Measurements from ENCODE around the gene CRABP1. TPM values are rescaled to one million over a fixed set of nuclear protein-coding genes. Genes with fewer than 3 reads are reported as not detected.
"Not testable (repeated sequence)": the region's sequence is repeated elsewhere in the genome, so short reads cannot be mapped to it uniquely, and the experiment has no call there.

CRABP1 gene
- total RNA-seq, 1 donor from 2014 or later = not detected

DNA sequence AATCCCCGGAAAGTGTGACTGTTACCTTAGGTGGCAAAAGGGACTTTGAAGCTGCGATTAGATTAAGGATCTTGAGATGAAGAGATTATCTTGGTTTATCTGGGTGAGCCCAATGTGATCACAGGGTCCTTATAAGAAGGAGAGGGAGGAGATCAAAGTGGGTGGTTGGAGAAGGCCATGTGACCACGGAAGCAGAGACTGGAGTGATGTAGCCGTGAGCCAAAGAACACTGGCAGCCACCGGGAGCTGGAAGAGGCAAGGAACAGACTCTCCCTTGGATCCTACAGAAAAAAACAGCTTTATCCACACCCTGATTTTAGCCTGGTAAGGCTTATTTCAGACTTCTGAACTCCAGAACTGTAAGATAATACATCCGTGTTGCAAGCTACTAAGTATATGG, 29.9 kb downstream of the CRABP1 start:
- no peak overlapping the region for H3K4me3 ChIP-seq (ENCODE audit: low read depth, low read length)
- TF ChIP-seq, protein P1, sequence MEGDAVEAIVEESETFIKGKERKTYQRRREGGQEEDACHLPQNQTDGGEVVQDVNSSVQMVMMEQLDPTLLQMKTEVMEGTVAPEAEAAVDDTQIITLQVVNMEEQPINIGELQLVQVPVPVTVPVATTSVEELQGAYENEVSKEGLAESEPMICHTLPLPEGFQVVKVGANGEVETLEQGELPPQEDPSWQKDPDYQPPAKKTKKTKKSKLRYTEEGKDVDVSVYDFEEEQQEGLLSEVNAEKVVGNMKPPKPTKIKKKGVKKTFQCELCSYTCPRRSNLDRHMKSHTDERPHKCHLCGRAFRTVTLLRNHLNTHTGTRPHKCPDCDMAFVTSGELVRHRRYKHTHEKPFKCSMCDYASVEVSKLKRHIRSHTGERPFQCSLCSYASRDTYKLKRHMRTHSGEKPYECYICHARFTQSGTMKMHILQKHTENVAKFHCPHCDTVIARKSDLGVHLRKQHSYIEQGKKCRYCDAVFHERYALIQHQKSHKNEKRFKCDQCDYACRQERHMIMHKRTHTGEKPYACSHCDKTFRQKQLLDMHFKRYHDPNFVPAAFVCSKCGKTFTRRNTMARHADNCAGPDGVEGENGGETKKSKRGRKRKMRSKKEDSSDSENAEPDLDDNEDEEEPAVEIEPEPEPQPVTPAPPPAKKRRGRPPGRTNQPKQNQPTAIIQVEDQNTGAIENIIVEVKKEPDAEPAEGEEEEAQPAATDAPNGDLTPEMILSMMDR (conservative IDR thresholded peaks at IDR 0.05; ENCODE audit: low read depth, low read length) = no peak
- DNase-seq (ENCODE audit: low read depth) = no peak

DNA sequence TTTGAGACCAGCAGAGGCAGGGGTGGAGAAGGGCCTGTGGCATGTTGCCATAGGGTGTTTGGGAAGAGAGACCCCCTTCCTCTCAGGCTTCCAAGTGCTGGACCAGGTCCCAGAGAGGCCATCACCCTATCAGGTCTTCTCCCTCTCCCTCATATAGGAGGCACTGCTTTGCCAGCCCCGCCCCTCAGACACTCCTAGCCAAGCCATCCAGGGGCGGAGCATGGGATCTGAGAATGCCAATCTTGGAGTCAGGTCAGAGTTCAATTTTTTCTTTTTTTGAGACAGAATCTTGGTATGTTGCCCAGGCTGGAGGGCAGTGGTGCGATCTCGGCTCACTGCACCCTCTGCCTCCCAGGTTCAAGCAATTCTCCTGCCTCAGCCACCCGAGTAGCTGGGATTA, 32.7 kb downstream of the CRABP1 start:
- no peak for DNase-seq (ENCODE audit: low read depth)
- no peak overlapping the region for H3K4me3 ChIP-seq (ENCODE audit: low read depth, low read length)
- TF ChIP-seq, protein P1 (conservative IDR thresholded peaks at IDR 0.05; ENCODE audit: low read depth, low read length) = no peak

DNA sequence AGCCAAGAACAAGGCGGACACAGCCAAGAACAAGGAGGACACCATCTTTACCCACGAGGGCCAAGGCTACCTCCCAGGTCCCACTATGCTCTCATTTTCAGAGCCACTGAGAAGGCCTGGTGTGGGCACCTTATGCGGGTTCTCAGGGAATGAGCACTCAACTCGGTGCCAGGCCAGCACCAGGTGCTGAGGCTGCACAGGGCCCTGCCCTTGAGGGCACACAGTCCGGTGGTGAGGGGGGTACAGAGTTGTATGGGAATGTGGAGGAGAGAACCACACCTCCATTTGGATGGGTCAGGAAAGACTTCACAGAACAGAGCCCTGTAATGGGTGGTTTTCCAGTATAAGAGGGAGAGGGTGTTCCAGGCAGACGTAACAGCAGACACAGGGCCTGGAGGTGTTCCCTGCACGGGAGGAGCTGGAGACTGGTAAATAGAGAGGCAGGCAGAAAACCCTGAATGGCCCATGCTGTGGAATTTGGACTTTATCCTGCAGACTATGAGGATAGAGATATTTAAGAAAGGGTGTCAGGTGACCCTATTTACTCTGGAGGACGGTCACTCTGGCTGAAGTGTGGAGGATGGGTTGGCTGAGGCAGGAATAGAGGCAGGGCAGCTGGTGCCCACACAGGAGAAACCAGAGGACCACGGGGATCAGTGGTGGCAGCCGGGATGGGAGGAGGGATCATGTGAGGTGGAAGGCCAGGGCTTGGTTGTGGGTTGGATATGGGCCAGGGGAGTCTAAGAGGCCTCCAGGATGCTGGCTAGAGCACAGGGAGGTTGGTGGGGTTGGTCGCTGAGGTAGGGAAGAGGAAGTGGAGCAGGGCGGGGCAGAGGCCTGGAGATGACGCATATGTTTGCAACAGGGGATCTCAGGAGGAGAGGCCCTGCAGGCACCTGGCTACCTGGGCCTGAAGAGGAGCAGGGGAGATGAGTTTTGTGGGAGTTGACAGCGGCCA, 34.6 kb downstream of the CRABP1 start:
- DNase-seq (ENCODE audit: low read depth) = no peak
- H3K4me3 ChIP-seq (ENCODE audit: low read depth, low read length) = no peak overlapping the region
- TF ChIP-seq, protein P1 (conservative IDR thresholded peaks at IDR 0.05; ENCODE audit: low read depth, low read length) = no peak

DNA sequence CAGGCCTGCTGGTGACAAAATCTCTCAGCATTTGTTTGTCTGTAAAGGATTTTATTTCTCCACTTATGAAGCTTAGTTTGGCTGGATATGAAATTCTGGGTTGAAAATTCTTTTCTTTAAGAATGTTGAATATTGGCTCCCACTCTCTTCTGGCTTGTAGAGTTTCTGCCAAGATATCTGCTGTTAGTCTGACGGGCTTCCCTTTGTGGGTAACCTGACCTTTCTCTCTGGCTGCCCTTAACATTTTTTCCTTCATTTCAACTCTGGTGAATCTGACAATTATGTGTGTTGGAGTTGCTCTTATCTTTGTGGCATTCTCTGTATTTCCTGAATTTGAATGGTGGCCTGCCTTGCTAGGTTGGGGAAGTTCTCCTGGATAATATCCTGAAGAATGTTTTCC, 40.0 kb downstream of the CRABP1 start:
- not testable (repeated sequence) for DNase-seq (ENCODE audit: low read depth); H3K4me3 ChIP-seq (ENCODE audit: low read depth, low read length)

DNA sequence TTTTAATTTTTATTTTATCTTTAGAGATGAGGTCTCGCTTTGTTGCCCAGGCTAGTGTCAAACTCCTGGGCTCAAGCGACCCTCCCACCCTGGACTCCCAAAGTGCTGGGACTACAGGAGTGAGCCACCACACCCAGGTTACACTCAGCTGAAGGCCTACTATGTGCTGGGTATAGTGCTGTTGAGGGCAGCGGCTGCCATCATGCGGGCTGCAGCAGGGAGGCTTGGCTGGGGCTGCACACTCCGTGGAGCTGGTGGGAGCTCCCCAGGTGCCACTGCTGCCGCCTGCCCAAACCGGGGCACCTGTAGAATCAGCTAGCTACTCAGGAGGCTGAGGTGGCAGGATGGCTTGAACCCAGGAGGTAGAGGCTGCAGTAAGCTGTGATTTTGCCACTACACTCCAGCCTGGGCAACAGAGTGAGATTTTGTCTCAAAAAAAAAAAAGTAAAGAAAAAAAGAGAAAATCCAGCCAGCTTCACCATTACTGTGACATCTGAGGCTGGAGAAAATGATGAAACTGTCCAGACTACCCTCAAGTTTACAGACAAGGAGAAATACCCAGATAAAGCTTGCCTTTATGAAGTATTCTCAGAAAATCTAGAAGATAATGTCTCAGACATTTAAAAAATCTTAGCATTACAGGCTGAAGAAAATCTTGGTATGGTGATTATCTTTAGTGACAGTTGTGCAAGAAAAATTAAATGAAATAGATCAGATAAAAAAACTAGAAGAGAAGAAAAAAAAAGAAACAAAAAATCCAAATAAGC, 42.1 kb downstream of the CRABP1 start:
- no peak for DNase-seq (ENCODE audit: low read depth)
- TF ChIP-seq, protein P1 (conservative IDR thresholded peaks at IDR 0.05; ENCODE audit: low read depth, low read length) = no peak
- H3K4me3 ChIP-seq (ENCODE audit: low read depth, low read length) = no peak overlapping the region

DNA sequence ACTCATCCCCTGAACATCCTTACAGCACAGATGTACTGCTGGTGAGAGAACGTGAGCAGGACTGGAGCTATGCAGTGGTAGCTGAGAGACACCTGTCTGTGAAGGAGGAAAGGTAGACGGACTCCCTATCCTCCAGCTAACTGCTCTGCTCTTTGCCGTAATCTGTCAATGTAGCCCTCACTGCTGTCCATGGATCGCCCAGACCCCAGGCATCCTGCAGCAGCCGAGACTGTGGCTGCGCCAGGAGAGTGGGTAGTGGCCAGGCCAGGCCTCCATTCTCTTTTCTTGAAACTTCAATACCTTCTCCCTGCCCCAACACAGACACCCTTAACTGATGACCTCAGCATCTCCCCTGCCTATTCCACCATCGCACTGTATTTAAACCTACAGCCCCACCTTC, 44.5 kb downstream of the CRABP1 start:
- no peak for DNase-seq (ENCODE audit: low read depth)
- H3K4me3 ChIP-seq (ENCODE audit: low read depth, low read length) = no peak overlapping the region
- TF ChIP-seq, protein P1 (conservative IDR thresholded peaks at IDR 0.05; ENCODE audit: low read depth, low read length) = no peak

DNA sequence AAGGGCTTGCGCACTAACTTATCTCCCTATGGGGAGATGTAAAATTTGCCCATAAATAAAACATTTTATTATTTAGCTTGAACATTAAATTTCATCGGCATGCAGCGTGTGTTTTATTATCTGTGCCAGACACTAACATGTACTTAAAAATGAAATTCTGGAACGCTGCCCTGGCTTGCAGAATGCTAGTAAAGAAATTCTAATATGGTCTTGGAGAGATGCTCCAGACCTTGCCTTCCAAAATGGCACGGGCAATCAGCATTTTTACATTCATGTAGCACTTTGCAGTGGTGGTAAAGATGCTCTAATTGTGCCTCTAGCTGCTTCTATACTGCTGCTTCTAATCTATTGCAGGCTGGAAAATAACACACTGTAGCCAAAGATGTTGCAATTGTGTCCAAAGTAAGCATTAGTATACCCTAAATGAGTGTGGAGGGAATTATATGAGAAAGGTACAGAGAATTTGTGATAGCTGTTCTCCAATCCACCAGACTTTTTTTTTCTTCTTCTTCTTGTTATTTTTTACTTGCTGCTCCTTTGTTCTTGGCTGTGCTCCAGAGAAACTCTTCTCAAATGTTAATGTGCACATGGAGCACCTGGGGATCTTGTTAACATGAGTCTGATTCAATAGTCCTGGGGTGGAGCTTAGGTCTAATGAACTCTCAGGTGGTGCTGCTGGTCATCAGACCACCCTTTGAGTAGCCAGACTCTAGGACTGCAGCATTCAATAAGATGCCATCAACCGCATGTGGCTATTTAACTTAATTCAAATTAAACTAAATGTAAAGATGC, 47.3 kb downstream of the CRABP1 start:
- H3K4me3 ChIP-seq (ENCODE audit: low read depth, low read length) = no peak overlapping the region
- DNase-seq (ENCODE audit: low read depth) = no peak
- TF ChIP-seq, protein P1 (conservative IDR thresholded peaks at IDR 0.05; ENCODE audit: low read depth, low read length) = no peak

Data from epithelial cell of proximal tubule (primary cell).